B cell (primary cell): ENCODE measurements around the gene TSC2. TPM values are rescaled to one million over a fixed set of nuclear protein-coding genes. Genes with fewer than 3 reads are reported as not detected.
A peak's percentile ranks its signal among the peaks of the same experiment; 100 is the strongest.
"Not testable (repeated sequence)": the region's sequence is repeated elsewhere in the genome, so short reads cannot be mapped to it uniquely, and the experiment has no call there.

ENCODE experiments used
- ATAC-seq: fragments of 200-7000 bp; cut with Tn5 transposase; one replicate; pipeline ENCODE4 v1.10.0; 2021; ENCODE audit warnings: low read depth, mild to moderate bottlenecking, moderate number of reproducible peaks, moderate library complexity
- CTCF ChIA-PET: fragments of 350-600 bp; sonication (Branson Sonifier 250); formaldehyde crosslinking; loops from one replicate; lab custom pipeline; 2021; ENCODE audit warnings: antibody characterized with exemption, inconsistent platforms; lab: Charles Lee
- POLR2A ChIA-PET: fragments of 350-600 bp; sonication (Branson Sonifier 250); formaldehyde crosslinking; loops from one replicate; lab custom pipeline; 2021; ENCODE audit warnings: antibody characterized with exemption; lab: Charles Lee
- DNase-seq: peaks from one replicate; pipeline ENCODE4 v3.0.0; 2013
- H2AFZ ChIP-seq: 2 replicates; pipeline ENCODE4 v1.6.1; 2012; ENCODE audit warnings: mild to moderate bottlenecking, low read depth, low read length; ENCODE audit not compliant: insufficient read depth, poor library complexity, severe bottlenecking
- H3K27ac ChIP-seq, 2 donors: 1 replicate in 1 of 2; 2 replicates in 1 of 2; pipeline ENCODE4 v1.5.1; 2012 to 2013; ENCODE audit warnings: low read length in 2 of 2, mild to moderate bottlenecking in 2 of 2, moderate library complexity in 1 of 2
- H3K27me3 ChIP-seq, 4 experiments: fragments of 200-600 bp in 1 of 4; sonication (generic) in 1 of 4; replicated peaks in 1 of 4; 1 replicate in 2 of 4; 2 replicates in 2 of 4; pipeline versions ENCODE4 v1.6.1 to v1.7.0; 2013 to 2016; ENCODE audit warnings: low read length in 3 of 4, mild to moderate bottlenecking in 2 of 4, mixed read lengths in 1 of 4, moderate library complexity in 1 of 4; ENCODE audit not compliant: insufficient read depth in 4 of 4, control insufficient read depth in 3 of 4; ENCODE audit errors: control extremely low read depth in 1 of 4
- H3K36me3 ChIP-seq, 2 experiments: replicated peaks in 1 of 2; 1 replicate in 1 of 2; 2 replicates in 1 of 2; pipeline versions ENCODE4 v1.6.1 to v1.7.1; 2013; ENCODE audit warnings: low read length in 1 of 2; ENCODE audit not compliant: insufficient read depth in 2 of 2, control insufficient read depth in 1 of 2; ENCODE audit errors: control extremely low read depth in 1 of 2, extremely low read depth in 1 of 2
- H3K4me1 ChIP-seq, 2 donors: fragments of 200-600 bp in 1 of 2; sonication (generic) in 1 of 2; 1 replicate in 1 of 2; 2 replicates in 1 of 2; pipeline versions ENCODE4 v1.5.1 to v1.6.1; 2013 to 2017; ENCODE audit warnings: low read length in 2 of 2; ENCODE audit not compliant: control insufficient read depth in 2 of 2, insufficient read depth in 2 of 2
- H3K4me2 ChIP-seq: replicated peaks from 2 replicates; pipeline ENCODE3; 2012; ENCODE audit warnings: mild to moderate bottlenecking, low read depth, low read length; ENCODE audit not compliant: poor library complexity, severe bottlenecking
- H3K4me3 ChIP-seq, 5 experiments: fragments of 200-600 bp in 1 of 5; sonication (generic) in 1 of 5; 1 replicate in 3 of 5; 2 replicates in 2 of 5; pipeline versions ENCODE4 v1.5.1 to v1.7.0; 2011 to 2016; ENCODE audit warnings: low read length in 4 of 5, mild to moderate bottlenecking in 4 of 5, low read depth in 2 of 5, control low read depth in 1 of 5, moderate library complexity in 1 of 5; ENCODE audit not compliant: insufficient read depth in 1 of 5; ENCODE audit errors: control extremely low read depth in 1 of 5, extremely low read depth in 1 of 5
- H3K79me2 ChIP-seq: fragments of 200-600 bp; sonication (generic); one replicate; pipeline ENCODE4 v1.6.0; 2016; ENCODE audit warnings: low read length; ENCODE audit not compliant: control insufficient read depth, insufficient read depth
- H3K9ac ChIP-seq: fragments of 200-600 bp; sonication (generic); 2 replicates; pipeline ENCODE4 v1.6.1; 2017; ENCODE audit warnings: mild to moderate bottlenecking, low read length, moderate library complexity
- H3K9me3 ChIP-seq, 3 donors: one replicate each; pipeline versions ENCODE4 v1.6.1 to v1.7.1; 2013; ENCODE audit warnings: low read length in 2 of 3; ENCODE audit not compliant: control insufficient read depth in 2 of 3, insufficient read depth in 1 of 3; ENCODE audit errors: control extremely low read depth in 1 of 3
- H4K20me1 ChIP-seq: 2 replicates; pipeline ENCODE4 v1.6.0; 2012; ENCODE audit warnings: mild to moderate bottlenecking, low read length; ENCODE audit not compliant: insufficient read depth, control insufficient read depth, poor library complexity, severe bottlenecking
- H3K27ac Mint-ChIP-seq: one replicate; pipeline ENCODE4 v1.8.0; 2021; ENCODE audit warnings: mixed read lengths
- H3K27me3 Mint-ChIP-seq: one replicate; pipeline ENCODE4 v1.8.0; 2021; ENCODE audit warnings: mixed read lengths
- H3K4me1 Mint-ChIP-seq: one replicate; pipeline ENCODE4 v1.8.0; 2021; ENCODE audit warnings: mixed read lengths
- H3K4me3 Mint-ChIP-seq: one replicate; pipeline ENCODE4 v1.8.0; 2021; ENCODE audit warnings: mixed read lengths
- H3K9me3 Mint-ChIP-seq: one replicate; pipeline ENCODE4 v1.8.0; 2022; ENCODE audit warnings: mixed read lengths; ENCODE audit not compliant: insufficient read depth
- WGBS: methylation state at CpG from one replicate; pipeline ENCODE4 v1.1.5; 2013; ENCODE audit warnings: missing lambda C conversion rate; ENCODE audit not compliant: insufficient coverage; 5-methylcytosine and 5-hydroxymethylcytosine counted together
- intact Hi-C: fragments of 100-400 bp; cut with micrococcal nuclease; formaldehyde crosslinking; loops from one replicate; pipeline ENCODE4 v1.10.0; 2022
- polyA plus RNA-seq: library from polyadenylated mRNA; depleted of rRNA; stranded (reverse); fragments of >200 nt; gene quantifications from 2 replicates; pipeline ENCODE4 v1.2.3, GENCODE V29; 2012
- total RNA-seq, 2 donors: library from RNA; stranded (reverse); fragments of 120-200 nt in 1 of 2; gene quantifications; 1 replicate in 1 of 2; 2 replicates in 1 of 2; pipeline versions ENCODE4 v1.2.3 to v1.2.4, GENCODE V29; 2013 to 2022

Gene TSC2
- total and polyA plus RNA-seq, 2 donors (not counting 1 experiment from before 2014, with no cell fraction given) = 128 to 194 TPM

- CTCF ChIA-PET, H3K9me3 Mint-ChIP-seq, H2AFZ ChIP-seq, H3K9me3 ChIP-seq, ATAC-seq, H3K27me3 Mint-ChIP-seq, H3K4me3 ChIP-seq, DNase-seq, intact Hi-C loops, H3K4me2 ChIP-seq, H4K20me1 ChIP-seq, H3K4me3 Mint-ChIP-seq, H3K79me2 ChIP-seq, H3K36me3 ChIP-seq, H3K27ac Mint-ChIP-seq, H3K27me3 ChIP-seq, POLR2A ChIA-PET, H3K9ac ChIP-seq, H3K27ac ChIP-seq: not testable (repeated sequence)
- peaks cover 18% of the 10 kb centered on the region for H3K4me1 Mint-ChIP-seq
- H3K4me1 ChIP-seq = peaks cover 5 to 17% of the 10 kb centered on the region in 2 donors
- WGBS = 96% methylated on average over 16 of the region's 22 CpGs
Measured at GRCh38 chr16:2129890-2130447, 82.2 kb downstream of the TSC2 start.

- CTCF ChIA-PET, DNase-seq, POLR2A ChIA-PET, H3K27me3 Mint-ChIP-seq, H3K27ac ChIP-seq, H2AFZ ChIP-seq, H3K9me3 ChIP-seq, H3K27ac Mint-ChIP-seq, H3K4me1 Mint-ChIP-seq, H3K4me3 Mint-ChIP-seq, intact Hi-C loops, H3K79me2 ChIP-seq, H4K20me1 ChIP-seq, H3K4me3 ChIP-seq, H3K9ac ChIP-seq, H3K9me3 Mint-ChIP-seq, H3K27me3 ChIP-seq, ATAC-seq, H3K4me2 ChIP-seq, H3K36me3 ChIP-seq: not testable (repeated sequence)
- 93% methylated on average over 4 of the region's 12 CpGs for WGBS
- peaks cover 5 to 13% of the 10 kb centered on the region in 2 donors for H3K4me1 ChIP-seq
Measured at GRCh38 chr16:2133797-2134196, 86.0 kb downstream of the TSC2 start.

GRCh38 chr16:2135071-2135470, 87.3 kb downstream of the TSC2 start:
- ATAC-seq, H3K4me1 Mint-ChIP-seq, CTCF ChIA-PET, H3K79me2 ChIP-seq, H3K4me1 ChIP-seq, H3K27ac Mint-ChIP-seq, H3K9me3 ChIP-seq, H3K36me3 ChIP-seq, POLR2A ChIA-PET, H3K27ac ChIP-seq, H3K27me3 Mint-ChIP-seq, intact Hi-C loops, H4K20me1 ChIP-seq, H3K9me3 Mint-ChIP-seq, H3K27me3 ChIP-seq, H3K4me2 ChIP-seq, H2AFZ ChIP-seq: not testable (repeated sequence)
- peak overlapping the region in 3 of 5 experiments; percentile 19 to 48 (median 38) for H3K4me3 ChIP-seq
- peak; percentile 37 for DNase-seq
- peak overlapping the region; percentile 45 for H3K9ac ChIP-seq
- 0% methylated on average over 16 of the region's 42 CpGs for WGBS
- H3K4me3 Mint-ChIP-seq = peak overlapping the region; percentile 77

GRCh38 chr16:2135770-2136490, 88.1 kb downstream of the TSC2 start, which contains the start of gene PKD1:
PKD1 (minus strand) TSS chr16:2135898; CDS start chr16:2135689, 209 bp downstream.
- WGBS = under 1% methylated on average over 39 of the region's 81 CpGs
- ATAC-seq = peak; percentile 77
- not testable (repeated sequence) for H3K9me3 Mint-ChIP-seq, H3K79me2 ChIP-seq, H3K9me3 ChIP-seq, H3K27me3 ChIP-seq, H3K36me3 ChIP-seq, H3K27me3 Mint-ChIP-seq, H4K20me1 ChIP-seq
- CTCF ChIA-PET = interaction anchor here (0.8 to 2.0 kb wide), 2 partner anchors 19 to 114 kb away, joined by 4 to 11 read pairs; partner anchors contain the start of gene TRAF7
- intact Hi-C loops = loop anchor here (1.0 kb wide), 1 partner anchor 19 kb away; the partner anchor contains the start of gene TRAF7
- H3K9ac ChIP-seq = peak within 1 kb of the TSS; percentile 58
- peak within 1 kb of the TSS; percentile 99 for H3K27ac Mint-ChIP-seq
- peak within 1 kb of the TSS in 4 of 5 experiments; percentile 37 to 56 (median 50) for H3K4me3 ChIP-seq
- POLR2A ChIA-PET = interaction anchor here (0.6 to 1.3 kb wide), 3 partner anchors 16 to 1783 kb away, joined by 3 read pairs; partner anchors contain the start of gene RPS2
- H3K4me3 Mint-ChIP-seq = peak within 1 kb of the TSS; percentile 97
- peak; percentile 95 for DNase-seq
- H3K27ac ChIP-seq = peak within 1 kb of the TSS; percentile 45 to 61
- peak within 1 kb of the TSS; percentile 68 for H3K4me2 ChIP-seq
- H3K4me1 Mint-ChIP-seq = peaks cover 10% of the 10 kb centered on the region
- peaks cover 4 to 10% of the 10 kb centered on the region in 2 donors for H3K4me1 ChIP-seq
- H2AFZ ChIP-seq = peak within 1 kb of the TSS; percentile 60
